ENCODE measurements around the gene PROCR.
"Not testable (repeated sequence)": the region's sequence is repeated elsewhere in the genome, so short reads cannot be mapped to it uniquely, and the experiment has no call there.

GRCh38 chr20:35201467-35201866 lies 29.6 kb downstream of the PROCR start:
- not testable (repeated sequence) for TF ChIP-seq POLR2AphosphoS5 (IDR thresholded peaks at IDR 0.05); POLR2A (IDR thresholded peaks at IDR 0.05); CTCF (IDR thresholded peaks at IDR 0.05 in 8 of 11, conservative IDR thresholded peaks at IDR 0.05 in 3 of 11)
